Astrocyte of the hippocampus (primary cell): Measurements from ENCODE around the gene PIEZO1.

Source experiments
- DNase-seq: peaks from one replicate; pipeline ENCODE4 v3.0.0; 2011; ENCODE audit warnings: low read depth, low spot score

The PIEZO1 gene

DNA sequence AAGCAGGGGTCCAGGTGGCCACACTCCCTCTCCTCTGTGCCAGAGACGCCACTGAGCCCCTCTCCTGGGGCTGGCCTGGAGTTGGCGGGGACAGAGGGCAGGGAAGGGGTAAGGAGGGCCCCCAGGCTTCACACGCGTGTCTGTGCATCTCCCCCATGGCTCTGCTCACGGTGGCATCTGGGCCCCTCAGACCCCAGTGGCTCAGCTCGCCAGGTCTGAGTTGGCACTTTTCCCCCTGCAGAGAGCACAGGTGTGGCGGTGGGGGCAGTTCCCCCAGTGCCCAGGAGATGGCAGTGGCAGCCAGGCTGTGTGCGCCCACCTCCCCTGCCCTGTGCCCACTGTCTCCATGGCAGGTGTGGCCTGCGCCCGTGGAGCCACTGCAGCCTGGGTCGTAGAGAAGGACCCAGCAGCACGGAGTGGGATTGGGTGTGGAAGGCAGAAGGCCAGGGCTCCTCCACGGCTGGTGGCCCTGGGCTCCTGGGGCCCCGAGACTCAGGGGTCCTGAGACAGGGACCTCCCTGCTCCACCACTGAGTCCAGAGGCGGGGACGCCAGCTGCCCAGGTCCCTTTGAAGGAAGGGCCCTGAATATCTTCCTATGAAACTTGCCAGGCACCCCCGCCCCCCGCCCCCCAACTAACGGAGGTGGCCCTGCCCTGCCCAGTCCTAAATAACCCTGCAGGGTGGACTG, 31.0 kb upstream of the PIEZO1 start:
- DNase-seq, result peak; percentile 52

DNA sequence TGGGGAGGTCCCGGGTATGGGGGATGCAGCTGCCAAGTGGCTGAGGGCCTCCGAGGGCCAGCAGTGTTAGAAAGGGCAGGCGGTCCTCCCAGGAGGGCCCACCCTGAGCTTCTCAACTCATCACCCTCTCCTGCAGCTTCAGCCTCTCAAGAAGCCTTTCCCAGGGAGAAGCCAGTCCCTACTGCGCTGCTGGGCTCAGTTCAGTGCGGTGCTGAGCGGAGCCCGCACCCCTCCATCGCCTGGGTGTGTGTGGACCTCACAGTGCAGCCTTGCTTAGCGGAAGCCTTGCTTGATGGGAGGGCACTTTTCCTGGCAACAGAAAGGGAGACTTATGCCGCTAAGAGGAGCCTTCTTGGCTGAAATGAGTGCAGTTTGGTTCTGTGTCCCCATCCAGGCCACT, 30.2 kb upstream of the PIEZO1 start:
- no peak for DNase-seq

DNA sequence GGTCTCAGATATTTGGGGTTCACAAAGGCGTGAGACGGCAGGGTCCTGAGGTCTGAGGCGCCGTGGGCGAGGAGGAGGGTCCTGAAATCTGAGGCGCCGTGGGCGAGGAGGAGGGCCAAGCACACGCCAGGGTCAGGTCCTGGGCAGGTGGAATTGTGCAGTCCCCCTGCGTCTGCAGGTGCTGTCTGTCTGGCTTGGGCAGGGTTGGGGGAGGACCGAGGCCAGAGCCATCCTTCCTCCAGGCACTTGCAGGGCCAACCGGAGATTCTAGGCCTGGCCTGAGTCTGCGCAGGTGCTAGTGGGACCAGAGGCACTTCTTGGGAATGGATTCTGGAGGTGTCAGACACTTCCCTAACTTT, 29.1 kb upstream of the PIEZO1 start:
- no peak for DNase-seq

DNA sequence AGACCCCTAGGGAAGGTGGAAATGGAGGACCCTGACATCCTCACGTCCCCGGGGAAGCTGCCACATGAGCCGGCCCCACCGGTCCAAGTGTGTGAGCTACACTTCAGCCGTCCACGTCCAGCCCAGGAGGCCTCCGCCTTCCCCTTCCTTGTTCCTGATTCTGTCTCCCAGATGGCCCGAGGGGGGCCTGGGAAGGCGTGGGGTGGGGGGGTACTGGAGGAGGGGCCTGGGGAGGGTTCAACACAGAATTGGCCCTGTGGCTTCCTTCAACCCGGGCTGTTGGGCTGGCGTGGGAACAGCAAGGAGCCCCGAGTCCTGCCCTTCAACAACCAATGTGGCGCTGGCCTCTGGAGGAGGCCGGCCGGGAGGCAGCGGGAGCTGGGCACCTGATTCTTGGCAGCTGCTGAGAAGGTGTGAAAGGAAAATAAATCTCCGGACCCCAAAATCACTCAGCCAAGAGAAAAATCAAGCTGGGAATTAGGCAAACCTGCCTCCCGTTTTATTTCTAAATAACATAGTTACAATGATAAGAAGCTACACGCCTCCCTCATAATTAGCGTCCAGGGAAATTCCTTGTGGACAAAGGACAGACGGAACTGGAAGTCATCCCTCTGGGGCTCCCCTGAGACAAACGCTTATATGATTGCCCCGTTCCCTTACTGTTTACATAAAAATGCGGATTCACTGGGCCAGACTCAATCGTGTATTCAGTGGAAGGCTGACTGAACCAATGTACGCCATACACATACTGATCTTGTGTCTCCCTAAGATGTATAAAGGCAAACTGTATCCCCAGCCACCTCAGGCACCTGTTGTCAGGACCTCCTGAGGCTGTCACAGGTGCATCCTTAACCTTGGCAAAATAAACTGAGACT, 28.5 kb upstream of the PIEZO1 start:
- no peak for DNase-seq

- DNase-seq, result peak; percentile 27
These were observed 27.7 kb upstream of the PIEZO1 start for GRCh38 chr16:88812513-88813268.

GRCh38 chr16:88811769-88812512, 26.9 kb upstream of the PIEZO1 start, which contains the start of gene APRT:
TSS of gene APRT (minus strand) at chr16:88811928. CDS start at chr16:88811899, 29 bp downstream.
- peak; percentile 98 for DNase-seq

GRCh38 chr16:88810912-88811768, 26.1 kb upstream of the PIEZO1 start:
- peak; percentile 91 for DNase-seq

GRCh38 chr16:88810166-88810911, 25.3 kb upstream of the PIEZO1 start:
- DNase-seq, result no peak

DNA sequence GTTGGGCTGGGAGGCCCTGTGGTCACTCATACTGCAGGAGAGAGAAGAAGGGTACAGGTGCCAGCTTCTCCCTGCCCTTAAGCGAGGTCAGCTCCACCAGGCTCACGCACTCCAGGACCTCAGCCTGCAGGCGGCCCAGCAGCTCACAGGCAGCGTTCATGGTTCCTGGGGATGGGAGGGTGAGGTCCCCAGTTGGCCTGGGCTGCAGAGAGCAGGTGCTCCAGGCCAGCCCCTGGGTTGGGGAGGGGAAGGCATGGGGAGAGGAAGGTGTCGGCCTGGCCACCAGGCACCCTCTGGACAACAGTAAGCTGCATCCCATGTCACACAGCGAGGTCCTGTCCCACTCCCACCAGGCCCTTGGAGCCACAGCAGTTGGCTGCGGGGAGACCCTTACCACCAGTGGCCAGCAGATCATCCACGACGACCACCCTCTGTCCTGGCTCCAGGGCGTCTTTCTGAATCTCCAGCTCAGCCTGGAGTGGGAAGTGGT, 24.7 kb upstream of the PIEZO1 start:
- DNase-seq, result no peak

GRCh38 chr16:88809068-88809675, 24.2 kb upstream of the PIEZO1 start:
- no peak for DNase-seq

- no peak for DNase-seq
These were observed 22.8 kb upstream of the PIEZO1 start for GRCh38 chr16:88807626-88808453.

DNA sequence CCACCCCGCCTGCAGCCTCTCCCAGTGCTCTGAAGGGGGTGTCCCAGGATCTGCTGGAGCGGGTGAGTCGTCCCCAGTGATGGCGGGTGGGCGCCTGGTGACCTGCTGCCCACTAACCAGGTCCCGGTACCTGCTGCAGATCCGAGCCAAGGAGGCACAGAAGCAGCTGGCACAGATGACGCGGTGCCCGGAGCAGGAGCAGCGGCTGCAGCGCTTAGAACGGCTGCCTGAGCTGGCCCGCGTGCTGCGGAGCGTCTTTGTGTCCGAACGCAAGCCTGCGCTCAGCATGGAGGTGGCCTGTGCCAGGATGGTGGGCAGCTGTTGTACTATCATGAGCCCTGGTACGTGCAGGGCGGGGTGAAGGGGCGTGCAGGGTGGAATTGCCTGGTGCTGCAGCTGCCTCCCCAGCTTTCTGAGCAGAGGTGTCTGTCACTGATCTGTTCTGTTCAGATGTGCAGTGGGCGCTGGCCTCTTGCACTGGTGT, 22.2 kb upstream of the PIEZO1 start:
- DNase-seq, result no peak

DNA sequence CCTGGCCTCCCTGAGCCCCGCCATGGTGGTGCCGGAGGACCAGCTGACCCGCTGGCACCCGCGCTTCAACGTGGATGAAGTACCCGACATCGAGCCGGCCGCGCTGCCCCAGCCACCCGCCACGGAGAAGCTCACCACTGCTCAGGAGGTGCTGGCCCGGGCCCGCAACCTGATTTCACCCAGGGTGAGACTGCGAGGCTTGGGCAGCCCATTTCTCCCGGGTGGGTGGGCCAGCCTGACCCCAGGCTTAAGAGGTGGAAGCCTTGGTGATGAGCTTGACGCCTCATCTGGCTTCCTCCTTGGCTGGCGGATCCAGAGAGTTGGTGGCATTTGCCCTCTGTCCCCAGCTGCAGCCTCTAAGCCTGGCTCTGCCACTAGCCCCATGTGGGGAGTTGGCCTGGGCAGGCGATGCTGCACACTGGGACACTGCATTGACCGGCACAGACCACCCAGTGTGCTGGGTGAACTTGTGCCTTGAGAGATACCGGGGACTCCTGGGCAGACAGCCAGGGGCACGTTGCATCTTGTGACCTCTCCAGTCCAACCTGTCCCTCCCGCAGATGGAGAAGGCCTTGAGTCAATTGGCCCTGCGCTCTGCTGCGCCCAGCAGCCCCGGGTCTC, 21.6 kb upstream of the PIEZO1 start:
- no peak for DNase-seq

DNA sequence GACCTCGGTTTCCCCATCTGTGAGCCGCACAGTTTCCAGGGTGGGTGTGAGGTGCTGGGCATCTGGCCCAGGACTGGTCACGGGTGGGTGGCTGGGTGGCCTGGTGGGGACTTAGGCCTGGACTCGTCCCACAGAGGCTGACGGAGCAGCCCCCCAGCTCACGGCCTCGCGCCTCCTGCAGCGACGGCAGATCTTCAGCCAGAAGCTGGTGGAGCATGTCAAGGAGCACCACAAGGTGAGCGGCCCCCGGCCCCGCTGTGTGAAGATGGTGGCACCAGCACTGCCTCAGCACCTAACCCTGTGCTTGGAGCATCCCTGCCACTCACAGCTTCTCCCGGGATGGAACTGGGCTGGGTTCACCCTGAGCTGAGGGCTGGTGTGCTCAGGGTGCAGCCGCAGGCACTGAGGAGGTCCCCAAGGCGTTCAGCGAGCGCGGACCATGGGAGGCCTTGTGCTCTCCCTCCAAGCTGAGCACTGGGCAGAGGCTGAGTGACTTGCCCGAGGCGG, 20.9 kb upstream of the PIEZO1 start:
- no peak for DNase-seq

DNA sequence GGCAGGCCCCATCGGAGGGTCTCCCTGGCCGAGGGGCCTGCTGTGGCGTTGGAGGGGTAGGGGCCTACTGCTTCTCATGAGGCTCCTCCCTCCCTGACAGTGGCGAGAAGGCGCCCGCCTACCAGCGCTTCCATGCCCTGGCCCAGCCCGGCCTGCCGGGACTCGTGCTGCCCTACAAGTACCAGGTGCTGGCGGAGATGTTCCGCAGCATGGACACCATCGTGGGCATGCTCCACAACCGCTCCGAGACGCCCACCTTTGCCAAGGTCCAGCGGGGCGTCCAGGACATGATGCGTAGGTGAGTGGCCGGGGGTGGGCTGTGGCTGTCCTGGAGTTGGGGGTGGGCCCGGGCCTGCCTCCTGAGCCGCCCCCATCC, 20.3 kb upstream of the PIEZO1 start:
- no peak for DNase-seq

DNA sequence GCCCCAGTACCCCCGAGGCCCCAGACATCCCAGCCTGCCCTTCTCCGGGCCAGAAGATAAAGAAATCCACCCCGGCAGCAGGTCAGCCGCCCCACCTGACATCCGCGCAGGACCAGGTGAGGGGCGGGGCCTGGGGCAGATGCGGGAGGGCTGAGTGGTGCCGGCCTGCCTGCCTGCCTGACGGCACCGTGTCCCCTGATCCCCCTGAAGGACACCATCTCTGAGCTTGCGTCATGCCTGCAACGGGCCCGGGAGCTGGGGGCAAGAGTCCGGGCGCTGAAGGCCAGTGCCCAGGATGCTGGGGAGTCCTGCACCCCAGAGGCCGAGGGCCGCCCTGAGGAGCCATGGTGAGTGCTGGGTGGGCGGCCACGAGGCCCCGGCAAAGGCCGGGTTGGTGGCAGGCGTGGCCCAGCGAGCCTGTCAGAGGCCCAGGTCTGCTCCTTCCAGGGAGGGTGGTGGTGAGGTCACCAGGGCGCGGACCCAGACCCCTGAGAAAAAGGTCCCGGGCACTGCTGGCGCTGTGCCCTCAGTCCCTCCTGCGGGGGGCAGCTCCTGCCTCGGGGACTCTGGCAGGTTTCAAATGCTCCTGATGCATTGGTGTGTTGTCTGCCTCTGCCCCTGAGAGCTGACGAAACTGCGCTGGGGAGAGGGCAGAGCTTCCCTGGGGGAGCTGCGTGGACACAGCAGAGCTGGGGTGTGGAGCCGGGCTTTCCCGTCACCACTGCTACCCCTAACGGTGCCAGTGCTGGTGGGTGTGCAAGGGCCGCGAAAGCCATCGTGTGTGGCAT, 19.7 kb upstream of the PIEZO1 start:
- DNase-seq, result no peak

GRCh38 chr16:88804173-88804551, 19.1 kb upstream of the PIEZO1 start:
- DNase-seq, result no peak
